ENCODE results near the gene LTBP2. TPM values are rescaled to one million over a fixed set of nuclear protein-coding genes. Genes with fewer than 3 reads are reported as not detected.

The LTBP2 gene
- total and polyA plus RNA-seq, 8 donors = 2.9 to 36.2 (median 7.9) TPM

- no peaks in the 10 kb centered on the region for H3K9me3 ChIP-seq
- no peak for DNase-seq
- no peak for TF ChIP-seq POLR2AphosphoS5 (IDR thresholded peaks at IDR 0.05)
- TF ChIP-seq, protein P1, sequence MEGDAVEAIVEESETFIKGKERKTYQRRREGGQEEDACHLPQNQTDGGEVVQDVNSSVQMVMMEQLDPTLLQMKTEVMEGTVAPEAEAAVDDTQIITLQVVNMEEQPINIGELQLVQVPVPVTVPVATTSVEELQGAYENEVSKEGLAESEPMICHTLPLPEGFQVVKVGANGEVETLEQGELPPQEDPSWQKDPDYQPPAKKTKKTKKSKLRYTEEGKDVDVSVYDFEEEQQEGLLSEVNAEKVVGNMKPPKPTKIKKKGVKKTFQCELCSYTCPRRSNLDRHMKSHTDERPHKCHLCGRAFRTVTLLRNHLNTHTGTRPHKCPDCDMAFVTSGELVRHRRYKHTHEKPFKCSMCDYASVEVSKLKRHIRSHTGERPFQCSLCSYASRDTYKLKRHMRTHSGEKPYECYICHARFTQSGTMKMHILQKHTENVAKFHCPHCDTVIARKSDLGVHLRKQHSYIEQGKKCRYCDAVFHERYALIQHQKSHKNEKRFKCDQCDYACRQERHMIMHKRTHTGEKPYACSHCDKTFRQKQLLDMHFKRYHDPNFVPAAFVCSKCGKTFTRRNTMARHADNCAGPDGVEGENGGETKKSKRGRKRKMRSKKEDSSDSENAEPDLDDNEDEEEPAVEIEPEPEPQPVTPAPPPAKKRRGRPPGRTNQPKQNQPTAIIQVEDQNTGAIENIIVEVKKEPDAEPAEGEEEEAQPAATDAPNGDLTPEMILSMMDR (IDR thresholded peaks at IDR 0.05) = no peak
- no peak for TF ChIP-seq EP300 (IDR thresholded peaks at IDR 0.05)
- TF ChIP-seq POLR2A (IDR thresholded peaks at IDR 0.05) = no peak
- no peak overlapping the region for H3K4me3 ChIP-seq
- 71 to 86% (median 83%) methylated on average over 6 of the region's 6 CpGs for WGBS, 5 donors
- peaks cover 15 to 48% (median 17%) of the 10 kb centered on the region in 4 donors for H3K4me1 ChIP-seq
- peak overlapping the region in 1 of 5 donors; percentile 2 for H3K27ac ChIP-seq
- no peaks in the 10 kb centered on the region for H3K36me3 ChIP-seq
- intact Hi-C loops (cut with DNase I; ENCODE audit: low total_unique reads) = no loop called here
- peaks cover 0 to 16% (median 0%) of the 10 kb centered on the region in 3 donors for H3K27me3 ChIP-seq
Measured at GRCh38 chr14:74621556-74621955, 9.5 kb upstream of the LTBP2 start.

DNA sequence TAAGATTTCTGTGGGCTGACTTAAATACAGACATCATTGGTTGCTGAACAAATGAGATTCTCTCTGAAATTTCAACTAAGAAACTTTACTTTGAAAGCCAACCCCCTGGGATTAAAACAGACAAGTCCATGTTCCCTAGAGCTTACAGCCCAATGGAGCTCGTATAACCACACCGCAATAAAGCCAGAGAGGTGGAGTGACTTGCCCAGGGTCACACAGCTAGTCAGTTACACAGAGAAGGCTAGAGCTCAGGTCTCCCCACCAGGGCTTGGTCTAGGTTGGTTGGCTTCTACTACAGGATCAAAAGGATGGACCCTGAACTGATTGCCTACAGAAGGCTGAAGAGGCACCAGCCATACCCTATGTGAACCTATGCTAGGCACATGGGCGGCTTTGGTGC, 8.9 kb upstream of the LTBP2 start:
- H3K36me3 ChIP-seq = no peaks in the 10 kb centered on the region
- H3K4me3 ChIP-seq = no peak overlapping the region
- peaks cover 15 to 52% (median 18%) of the 10 kb centered on the region in 4 donors for H3K4me1 ChIP-seq
- intact Hi-C loops (cut with DNase I; ENCODE audit: low total_unique reads) = no loop called here
- no peaks in the 10 kb centered on the region for H3K9me3 ChIP-seq
- DNase-seq = no peak
- TF ChIP-seq, protein P1 (IDR thresholded peaks at IDR 0.05) = no peak
- TF ChIP-seq POLR2AphosphoS5 (IDR thresholded peaks at IDR 0.05) = no peak
- TF ChIP-seq POLR2A (IDR thresholded peaks at IDR 0.05) = no peak
- TF ChIP-seq EP300 (IDR thresholded peaks at IDR 0.05) = no peak
- peaks cover 0 to 16% (median 0%) of the 10 kb centered on the region in 3 donors for H3K27me3 ChIP-seq
- H3K27ac ChIP-seq = peak overlapping the region in 2 of 5 donors; percentile 60 to 74
- 92 to 100% (median 96%) methylated on average over 3 of the region's 3 CpGs for WGBS, 5 donors

DNA sequence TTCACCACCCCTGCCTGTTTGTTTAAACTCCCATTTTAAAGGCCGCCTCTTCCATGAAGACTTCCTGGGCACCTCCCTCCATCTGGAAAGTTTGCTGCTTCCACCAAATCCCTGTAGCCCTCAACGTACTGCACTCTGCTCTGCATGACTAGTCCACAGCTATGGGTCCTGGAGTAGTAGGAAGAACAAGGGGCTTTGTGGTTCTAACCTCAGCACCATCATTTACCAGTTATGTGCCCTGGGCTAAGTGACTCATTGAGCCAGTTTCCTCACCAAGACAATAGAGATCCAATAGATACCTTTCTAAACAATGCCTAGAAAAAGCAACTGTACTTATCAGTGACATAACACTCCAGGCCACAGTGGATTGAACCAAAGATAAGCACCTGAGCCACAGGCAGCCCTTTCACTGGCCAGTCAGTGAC, 8.5 kb upstream of the LTBP2 start:
- TF ChIP-seq EP300 (IDR thresholded peaks at IDR 0.05) = no peak
- no peak for TF ChIP-seq POLR2A (IDR thresholded peaks at IDR 0.05)
- no peak for TF ChIP-seq POLR2AphosphoS5 (IDR thresholded peaks at IDR 0.05)
- TF ChIP-seq, protein P1 (IDR thresholded peaks at IDR 0.05) = no peak
- peaks cover 0 to 16% (median 0%) of the 10 kb centered on the region in 3 donors for H3K27me3 ChIP-seq
- 61 to 76% (median 64%) methylated on average over 2 of the region's 2 CpGs for WGBS, 5 donors

DNA sequence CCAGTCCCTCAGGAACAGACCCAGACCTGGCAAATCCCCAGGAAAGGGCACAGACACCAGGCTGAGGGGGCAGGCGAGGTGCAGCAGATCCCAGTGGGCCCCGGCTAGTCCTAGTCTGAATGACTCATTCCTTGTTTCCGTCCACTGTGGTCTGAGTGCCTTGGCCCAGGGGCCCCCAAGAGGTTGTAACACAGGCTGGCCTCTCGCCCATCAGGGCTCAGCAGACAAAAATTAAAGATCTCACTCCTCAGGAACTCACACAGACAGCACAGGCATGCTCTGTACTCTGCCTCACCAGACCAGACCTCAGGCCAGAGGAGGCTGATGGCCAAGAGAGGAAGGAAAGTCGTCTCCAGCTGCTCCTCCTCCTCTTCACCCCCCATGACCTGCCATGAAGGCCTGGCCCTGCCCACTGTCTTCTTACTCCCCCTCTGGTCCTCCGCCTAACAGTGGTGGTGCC, 7.7 kb upstream of the LTBP2 start:
- Histone ChIP-seq H3K4me1 (peaks cover 15 to 55% (median 18%) of the 10 kb centered on the region in 4 donors), H3K27me3 (peaks cover 0 to 16% (median 0%) of the 10 kb centered on the region in 3 donors), H3K36me3 (no peaks in the 10 kb centered on the region), H3K4me3 (no peak overlapping the region), H3K9me3 (no peaks in the 10 kb centered on the region), H3K27ac (peak overlapping the region in 4 of 5 donors; percentile 60 to 81 (median 70))
- 48 to 69% (median 55%) methylated on average over 6 of the region's 6 CpGs for WGBS, 5 donors
- TF ChIP-seq, protein P1 (IDR thresholded peaks at IDR 0.05) = no peak
- TF ChIP-seq POLR2AphosphoS5 (IDR thresholded peaks at IDR 0.05) (peak in 2 of 3 donors; percentile 20 to 48), POLR2A (IDR thresholded peaks at IDR 0.05) (no peak)
- intact Hi-C loops (cut with DNase I; ENCODE audit: low total_unique reads) = no loop called here
- peak; percentile 53 to 72 for DNase-seq

More for the DNA sequence above, 8.5 kb upstream of the LTBP2 start:
- H3K36me3 ChIP-seq = no peaks in the 10 kb centered on the region
- no peak for DNase-seq
- no peak overlapping the region for H3K4me3 ChIP-seq
- peak overlapping the region in 4 of 5 donors; percentile 47 to 81 (median 67) for H3K27ac ChIP-seq
- H3K4me1 ChIP-seq = peaks cover 15 to 55% (median 18%) of the 10 kb centered on the region in 4 donors
- intact Hi-C loops (cut with DNase I; ENCODE audit: low total_unique reads) = no loop called here
- no peaks in the 10 kb centered on the region for H3K9me3 ChIP-seq

Measured in stomach (tissue), 9 donors.